ENCODE results near the gene SDK1.

DNA sequence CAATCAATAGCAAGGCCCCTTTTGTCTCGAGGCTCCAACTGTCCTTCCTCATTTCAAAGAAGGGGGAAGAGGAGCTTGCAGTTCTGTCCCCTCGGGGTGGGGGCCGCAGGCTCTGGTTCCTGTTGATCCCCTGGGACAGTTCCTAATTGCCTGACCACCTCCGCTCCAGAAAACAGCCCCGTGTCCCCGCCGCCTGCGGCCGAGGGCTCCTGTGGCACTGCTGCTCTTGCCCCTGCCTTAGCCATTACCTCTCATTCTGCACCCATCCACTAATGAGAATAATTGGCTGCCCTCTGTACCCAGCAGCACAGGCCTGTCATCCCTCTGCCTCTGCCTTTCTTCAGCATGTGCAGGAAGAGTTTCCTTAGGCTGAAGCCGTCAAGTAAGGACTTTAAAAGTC lies 712.7 kb downstream of the SDK1 start:
- TF ChIP-seq KDM1A (IDR thresholded peaks at IDR 0.05; ENCODE audit: low read depth): no peak
- no peak for TF ChIP-seq POLR2A (IDR thresholded peaks at IDR 0.05; ENCODE audit: low read length)
- TF ChIP-seq, protein P1, sequence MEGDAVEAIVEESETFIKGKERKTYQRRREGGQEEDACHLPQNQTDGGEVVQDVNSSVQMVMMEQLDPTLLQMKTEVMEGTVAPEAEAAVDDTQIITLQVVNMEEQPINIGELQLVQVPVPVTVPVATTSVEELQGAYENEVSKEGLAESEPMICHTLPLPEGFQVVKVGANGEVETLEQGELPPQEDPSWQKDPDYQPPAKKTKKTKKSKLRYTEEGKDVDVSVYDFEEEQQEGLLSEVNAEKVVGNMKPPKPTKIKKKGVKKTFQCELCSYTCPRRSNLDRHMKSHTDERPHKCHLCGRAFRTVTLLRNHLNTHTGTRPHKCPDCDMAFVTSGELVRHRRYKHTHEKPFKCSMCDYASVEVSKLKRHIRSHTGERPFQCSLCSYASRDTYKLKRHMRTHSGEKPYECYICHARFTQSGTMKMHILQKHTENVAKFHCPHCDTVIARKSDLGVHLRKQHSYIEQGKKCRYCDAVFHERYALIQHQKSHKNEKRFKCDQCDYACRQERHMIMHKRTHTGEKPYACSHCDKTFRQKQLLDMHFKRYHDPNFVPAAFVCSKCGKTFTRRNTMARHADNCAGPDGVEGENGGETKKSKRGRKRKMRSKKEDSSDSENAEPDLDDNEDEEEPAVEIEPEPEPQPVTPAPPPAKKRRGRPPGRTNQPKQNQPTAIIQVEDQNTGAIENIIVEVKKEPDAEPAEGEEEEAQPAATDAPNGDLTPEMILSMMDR (IDR thresholded peaks at IDR 0.05): no peak
- no peak for TF ChIP-seq JUN (IDR thresholded peaks at IDR 0.05)
- no peak for TF ChIP-seq CEBPB (IDR thresholded peaks at IDR 0.05)
- TF ChIP-seq, protein P2, sequence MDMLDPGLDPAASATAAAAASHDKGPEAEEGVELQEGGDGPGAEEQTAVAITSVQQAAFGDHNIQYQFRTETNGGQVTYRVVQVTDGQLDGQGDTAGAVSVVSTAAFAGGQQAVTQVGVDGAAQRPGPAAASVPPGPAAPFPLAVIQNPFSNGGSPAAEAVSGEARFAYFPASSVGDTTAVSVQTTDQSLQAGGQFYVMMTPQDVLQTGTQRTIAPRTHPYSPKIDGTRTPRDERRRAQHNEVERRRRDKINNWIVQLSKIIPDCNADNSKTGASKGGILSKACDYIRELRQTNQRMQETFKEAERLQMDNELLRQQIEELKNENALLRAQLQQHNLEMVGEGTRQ (IDR thresholded peaks at IDR 0.05): no peak
- no peak for TF ChIP-seq MYC (IDR thresholded peaks at IDR 0.05; ENCODE audit: borderline replicate concordance, low read length)
- TF ChIP-seq REST (IDR thresholded peaks at IDR 0.05): no peak
- TF ChIP-seq NPAS2 (CRISPR knock-in tag; IDR thresholded peaks at IDR 0.05; ENCODE audit: borderline replicate concordance): no peak
- TF ChIP-seq KDM5A (IDR thresholded peaks at IDR 0.05): no peak
- no peak for TF ChIP-seq JUNB (IDR thresholded peaks at IDR 0.05)

All from A549 (cell line).